ENCODE measurements around the gene MYH11. TPM values are rescaled to one million over a fixed set of nuclear protein-coding genes. Genes with fewer than 3 reads are reported as not detected.
A peak's percentile ranks its signal among the peaks of the same experiment; 100 is the strongest.

MYH11 gene
- not detected in 2 replicates for total RNA-seq

DNA sequence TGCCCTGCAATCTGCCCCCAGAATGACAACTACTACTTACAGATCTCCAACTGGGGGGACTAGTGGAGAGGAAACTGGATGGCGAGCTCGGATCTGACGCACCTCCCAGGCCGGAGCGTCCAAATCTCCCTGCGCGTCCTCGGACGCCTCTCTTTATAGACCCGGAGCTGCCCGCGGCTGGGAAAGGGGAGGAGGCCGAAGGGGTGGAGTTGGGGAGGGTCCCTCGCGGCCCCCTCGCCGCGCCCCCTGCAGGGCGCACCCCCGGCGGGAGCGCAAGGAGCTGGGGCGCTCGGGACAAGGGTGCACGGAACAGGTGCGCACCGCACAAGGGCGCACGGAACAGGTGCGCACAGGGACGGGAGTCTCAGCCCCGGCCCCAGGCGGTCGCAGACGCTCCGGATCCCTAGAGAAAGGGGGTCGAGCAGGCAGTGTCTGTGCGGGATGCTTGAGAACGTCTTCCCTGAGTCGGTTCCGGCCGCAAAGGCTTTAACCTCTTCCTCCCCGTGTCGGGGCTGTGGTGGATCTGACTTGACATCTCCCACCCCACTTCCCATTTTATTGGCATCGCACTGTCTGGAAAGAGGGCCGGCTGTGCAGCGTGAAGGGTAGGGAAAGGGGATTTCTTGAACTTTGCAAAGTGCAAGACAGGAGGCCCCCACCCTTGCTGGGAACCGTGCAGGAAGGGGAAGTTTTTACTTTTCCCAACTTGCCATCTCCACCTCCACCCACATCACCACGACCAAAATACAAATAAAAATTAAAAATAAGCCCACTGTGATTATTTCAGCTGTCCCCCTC lies at the start of gene MYH11:
Gene MYH11, minus strand, starts transcription at position 128 of the 798 bp plus-strand sequence. CDS start 18,776 bp downstream, outside the sequence.
- peak within 1 kb of the TSS; percentile 6 for H3K4me3 ChIP-seq (ENCODE audit: low read depth, low read length)
- TF ChIP-seq, protein P1, sequence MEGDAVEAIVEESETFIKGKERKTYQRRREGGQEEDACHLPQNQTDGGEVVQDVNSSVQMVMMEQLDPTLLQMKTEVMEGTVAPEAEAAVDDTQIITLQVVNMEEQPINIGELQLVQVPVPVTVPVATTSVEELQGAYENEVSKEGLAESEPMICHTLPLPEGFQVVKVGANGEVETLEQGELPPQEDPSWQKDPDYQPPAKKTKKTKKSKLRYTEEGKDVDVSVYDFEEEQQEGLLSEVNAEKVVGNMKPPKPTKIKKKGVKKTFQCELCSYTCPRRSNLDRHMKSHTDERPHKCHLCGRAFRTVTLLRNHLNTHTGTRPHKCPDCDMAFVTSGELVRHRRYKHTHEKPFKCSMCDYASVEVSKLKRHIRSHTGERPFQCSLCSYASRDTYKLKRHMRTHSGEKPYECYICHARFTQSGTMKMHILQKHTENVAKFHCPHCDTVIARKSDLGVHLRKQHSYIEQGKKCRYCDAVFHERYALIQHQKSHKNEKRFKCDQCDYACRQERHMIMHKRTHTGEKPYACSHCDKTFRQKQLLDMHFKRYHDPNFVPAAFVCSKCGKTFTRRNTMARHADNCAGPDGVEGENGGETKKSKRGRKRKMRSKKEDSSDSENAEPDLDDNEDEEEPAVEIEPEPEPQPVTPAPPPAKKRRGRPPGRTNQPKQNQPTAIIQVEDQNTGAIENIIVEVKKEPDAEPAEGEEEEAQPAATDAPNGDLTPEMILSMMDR (conservative IDR thresholded peaks at IDR 0.05; ENCODE audit: low read depth, low read length) = no peak
- no peak for DNase-seq (ENCODE audit: low read depth)

DNA sequence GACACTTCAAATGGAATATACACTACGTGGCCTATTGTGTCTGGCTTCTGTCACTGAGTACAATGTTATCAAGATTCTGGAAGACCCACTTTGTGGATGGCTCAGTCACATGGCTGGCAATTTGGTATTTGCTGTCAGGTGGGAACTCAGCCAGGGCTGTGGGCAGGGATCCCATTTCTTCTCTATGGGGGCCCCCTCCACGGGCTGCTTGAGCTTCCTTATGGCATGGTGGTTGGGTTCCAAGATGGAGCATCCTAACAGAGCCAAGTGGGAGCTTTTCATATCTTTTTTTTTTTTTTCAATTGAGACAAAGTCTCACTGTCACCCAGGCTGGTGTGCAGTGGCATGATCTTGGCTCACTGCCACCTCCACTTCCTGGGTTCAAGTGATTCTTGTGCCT lies 49.6 kb upstream of the MYH11 start:
- TF ChIP-seq, protein P1 (conservative IDR thresholded peaks at IDR 0.05; ENCODE audit: low read depth, low read length) = no peak
- no peak overlapping the region for H3K4me3 ChIP-seq (ENCODE audit: low read depth, low read length)
- no peak for DNase-seq (ENCODE audit: low read depth)

DNA sequence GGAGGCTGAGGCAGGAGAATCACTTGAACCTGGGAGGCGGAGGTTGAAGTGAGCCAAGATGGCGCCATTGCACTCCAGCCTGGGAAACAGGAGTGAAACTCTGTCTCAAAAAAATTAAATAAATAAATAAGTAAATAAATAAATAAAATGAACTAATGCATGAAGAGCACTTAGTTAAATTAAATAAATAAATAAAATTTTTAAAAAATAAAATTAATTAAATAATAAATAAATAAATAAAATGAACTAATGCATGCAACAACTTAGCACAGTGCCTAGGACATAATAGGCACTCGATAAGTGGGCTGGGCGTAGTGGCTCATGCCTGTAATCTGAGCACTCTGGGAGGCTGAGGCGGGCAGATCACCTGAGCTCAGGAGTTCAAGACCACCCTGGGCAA lies 47.1 kb upstream of the MYH11 start:
- no peak for DNase-seq (ENCODE audit: low read depth)
- TF ChIP-seq, protein P1 (conservative IDR thresholded peaks at IDR 0.05; ENCODE audit: low read depth, low read length) = no peak
- H3K4me3 ChIP-seq (ENCODE audit: low read depth, low read length) = no peak overlapping the region

DNA sequence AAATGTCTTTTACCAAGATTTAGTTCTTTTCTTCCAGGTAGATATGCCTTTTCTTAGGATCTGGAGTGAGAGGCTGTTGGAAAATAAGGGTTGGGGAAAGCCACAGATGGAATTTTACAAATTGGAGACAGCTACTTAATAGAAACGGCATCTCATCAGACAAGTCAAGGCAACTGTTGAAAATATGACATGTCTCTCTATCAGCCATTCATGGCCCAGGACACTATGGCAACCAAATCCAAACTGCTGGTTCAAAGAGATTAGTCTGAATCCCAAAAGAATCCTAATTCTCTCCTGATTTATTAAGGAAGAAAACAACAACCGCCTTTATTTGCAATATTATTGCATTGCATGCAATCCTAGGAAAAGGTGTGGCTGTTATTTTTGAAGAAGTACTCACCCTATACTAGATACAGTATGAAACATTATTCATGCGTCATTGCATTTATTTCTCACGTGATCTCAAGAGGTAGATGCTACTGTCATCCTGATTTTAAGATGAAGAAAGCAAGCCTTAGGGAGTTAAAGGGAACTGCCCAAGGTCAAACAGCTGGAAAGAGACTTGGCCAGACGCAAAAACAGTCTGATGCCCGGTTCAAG lies 44.2 kb upstream of the MYH11 start:
- no peak for DNase-seq (ENCODE audit: low read depth)
- H3K4me3 ChIP-seq (ENCODE audit: low read depth, low read length) = no peak overlapping the region
- TF ChIP-seq, protein P1 (conservative IDR thresholded peaks at IDR 0.05; ENCODE audit: low read depth, low read length) = no peak

DNA sequence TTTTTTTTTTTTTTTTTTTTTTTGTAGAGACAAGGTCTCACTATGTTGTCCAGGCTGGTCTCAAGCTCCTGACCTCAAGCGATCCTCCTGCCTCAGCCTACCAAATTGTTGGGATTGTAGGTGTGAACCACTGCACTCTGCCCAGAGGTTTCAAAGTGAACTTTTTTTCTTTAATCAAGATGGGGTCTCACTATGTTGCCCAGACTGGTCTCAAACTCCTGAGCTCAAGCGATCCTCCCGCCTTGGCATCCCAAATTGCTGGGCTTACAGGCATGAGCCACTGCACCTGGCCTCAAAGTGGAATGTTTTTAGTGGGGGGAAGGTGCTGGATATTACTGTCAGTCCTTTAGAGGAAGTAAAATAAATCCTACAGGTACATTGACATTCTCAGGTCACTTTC lies 43.5 kb upstream of the MYH11 start:
- no peak overlapping the region for H3K4me3 ChIP-seq (ENCODE audit: low read depth, low read length)
- DNase-seq (ENCODE audit: low read depth) = no peak
- TF ChIP-seq, protein P1 (conservative IDR thresholded peaks at IDR 0.05; ENCODE audit: low read depth, low read length) = no peak

DNA sequence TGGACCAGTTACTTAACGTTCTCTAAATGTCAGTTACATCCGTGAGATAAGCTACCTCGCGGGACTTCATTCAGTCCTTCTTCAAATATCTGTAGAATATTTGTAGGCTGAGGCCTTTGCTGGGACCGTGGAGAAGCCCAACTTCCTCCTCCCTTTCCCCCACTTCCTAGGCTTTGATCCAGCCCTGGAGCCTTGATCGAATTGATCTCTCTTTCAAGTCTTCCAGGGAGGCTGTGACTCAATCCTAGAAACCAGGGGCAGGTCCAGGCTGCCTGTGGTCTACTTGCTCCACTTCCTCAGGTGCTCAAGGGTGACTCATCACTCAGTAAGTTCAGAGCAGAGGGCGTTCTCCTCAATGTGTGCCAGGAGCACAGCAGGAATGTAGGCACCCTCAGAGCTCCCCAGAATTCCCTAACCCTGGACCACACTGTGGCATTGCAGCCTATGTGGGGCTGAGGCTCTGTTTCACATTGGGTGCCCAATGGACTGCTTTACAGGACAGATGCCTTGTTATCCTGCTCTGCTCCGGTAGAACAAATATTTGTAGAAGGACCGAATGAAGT lies 42.8 kb upstream of the MYH11 start:
- TF ChIP-seq, protein P1 (conservative IDR thresholded peaks at IDR 0.05; ENCODE audit: low read depth, low read length) = no peak
- no peak overlapping the region for H3K4me3 ChIP-seq (ENCODE audit: low read depth, low read length)
- peak; percentile 86 for DNase-seq (ENCODE audit: low read depth)

Data from epithelial cell of proximal tubule (primary cell).